B cell (primary cell): ENCODE data around the gene FAM20C. TPM values are rescaled to one million over a fixed set of nuclear protein-coding genes. Genes with fewer than 3 reads are reported as not detected.

ENCODE experiments used
- ATAC-seq: fragments of 200-7000 bp; cut with Tn5 transposase; one replicate; pipeline ENCODE4 v1.10.0; 2021; ENCODE audit warnings: low read depth, mild to moderate bottlenecking, moderate number of reproducible peaks, moderate library complexity
- CTCF ChIA-PET: fragments of 350-600 bp; sonication (Branson Sonifier 250); formaldehyde crosslinking; loops from one replicate; lab custom pipeline; 2021; ENCODE audit warnings: antibody characterized with exemption, inconsistent platforms; lab: Charles Lee
- POLR2A ChIA-PET: fragments of 350-600 bp; sonication (Branson Sonifier 250); formaldehyde crosslinking; loops from one replicate; lab custom pipeline; 2021; ENCODE audit warnings: antibody characterized with exemption; lab: Charles Lee
- DNase-seq: peaks from one replicate; pipeline ENCODE4 v3.0.0; 2013
- H2AFZ ChIP-seq: 2 replicates; pipeline ENCODE4 v1.6.1; 2012; ENCODE audit warnings: mild to moderate bottlenecking, low read depth, low read length; ENCODE audit not compliant: insufficient read depth, poor library complexity, severe bottlenecking
- H3K27ac ChIP-seq, 2 donors: 1 replicate in 1 of 2; 2 replicates in 1 of 2; pipeline ENCODE4 v1.5.1; 2012 to 2013; ENCODE audit warnings: low read length in 2 of 2, mild to moderate bottlenecking in 2 of 2, moderate library complexity in 1 of 2
- H3K27me3 ChIP-seq, 4 experiments: fragments of 200-600 bp in 1 of 4; sonication (generic) in 1 of 4; replicated peaks in 1 of 4; 1 replicate in 2 of 4; 2 replicates in 2 of 4; pipeline versions ENCODE4 v1.6.1 to v1.7.0; 2013 to 2016; ENCODE audit warnings: low read length in 3 of 4, mild to moderate bottlenecking in 2 of 4, mixed read lengths in 1 of 4, moderate library complexity in 1 of 4; ENCODE audit not compliant: insufficient read depth in 4 of 4, control insufficient read depth in 3 of 4; ENCODE audit errors: control extremely low read depth in 1 of 4
- H3K36me3 ChIP-seq, 2 experiments: replicated peaks in 1 of 2; 1 replicate in 1 of 2; 2 replicates in 1 of 2; pipeline versions ENCODE4 v1.6.1 to v1.7.1; 2013; ENCODE audit warnings: low read length in 1 of 2; ENCODE audit not compliant: insufficient read depth in 2 of 2, control insufficient read depth in 1 of 2; ENCODE audit errors: control extremely low read depth in 1 of 2, extremely low read depth in 1 of 2
- H3K4me1 ChIP-seq, 2 donors: fragments of 200-600 bp in 1 of 2; sonication (generic) in 1 of 2; 1 replicate in 1 of 2; 2 replicates in 1 of 2; pipeline versions ENCODE4 v1.5.1 to v1.6.1; 2013 to 2017; ENCODE audit warnings: low read length in 2 of 2; ENCODE audit not compliant: control insufficient read depth in 2 of 2, insufficient read depth in 2 of 2
- H3K4me2 ChIP-seq: replicated peaks from 2 replicates; pipeline ENCODE3; 2012; ENCODE audit warnings: mild to moderate bottlenecking, low read depth, low read length; ENCODE audit not compliant: poor library complexity, severe bottlenecking
- H3K4me3 ChIP-seq, 5 experiments: fragments of 200-600 bp in 1 of 5; sonication (generic) in 1 of 5; 1 replicate in 3 of 5; 2 replicates in 2 of 5; pipeline versions ENCODE4 v1.5.1 to v1.7.0; 2011 to 2016; ENCODE audit warnings: low read length in 4 of 5, mild to moderate bottlenecking in 4 of 5, low read depth in 2 of 5, control low read depth in 1 of 5, moderate library complexity in 1 of 5; ENCODE audit not compliant: insufficient read depth in 1 of 5; ENCODE audit errors: control extremely low read depth in 1 of 5, extremely low read depth in 1 of 5
- H3K79me2 ChIP-seq: fragments of 200-600 bp; sonication (generic); one replicate; pipeline ENCODE4 v1.6.0; 2016; ENCODE audit warnings: low read length; ENCODE audit not compliant: control insufficient read depth, insufficient read depth
- H3K9ac ChIP-seq: fragments of 200-600 bp; sonication (generic); 2 replicates; pipeline ENCODE4 v1.6.1; 2017; ENCODE audit warnings: mild to moderate bottlenecking, low read length, moderate library complexity
- H3K9me3 ChIP-seq, 3 donors: one replicate each; pipeline versions ENCODE4 v1.6.1 to v1.7.1; 2013; ENCODE audit warnings: low read length in 2 of 3; ENCODE audit not compliant: control insufficient read depth in 2 of 3, insufficient read depth in 1 of 3; ENCODE audit errors: control extremely low read depth in 1 of 3
- H4K20me1 ChIP-seq: 2 replicates; pipeline ENCODE4 v1.6.0; 2012; ENCODE audit warnings: mild to moderate bottlenecking, low read length; ENCODE audit not compliant: insufficient read depth, control insufficient read depth, poor library complexity, severe bottlenecking
- H3K27ac Mint-ChIP-seq: one replicate; pipeline ENCODE4 v1.8.0; 2021; ENCODE audit warnings: mixed read lengths
- H3K27me3 Mint-ChIP-seq: one replicate; pipeline ENCODE4 v1.8.0; 2021; ENCODE audit warnings: mixed read lengths
- H3K4me1 Mint-ChIP-seq: one replicate; pipeline ENCODE4 v1.8.0; 2021; ENCODE audit warnings: mixed read lengths
- H3K4me3 Mint-ChIP-seq: one replicate; pipeline ENCODE4 v1.8.0; 2021; ENCODE audit warnings: mixed read lengths
- H3K9me3 Mint-ChIP-seq: one replicate; pipeline ENCODE4 v1.8.0; 2022; ENCODE audit warnings: mixed read lengths; ENCODE audit not compliant: insufficient read depth
- CTCF ChIP-seq: fragments of 200-600 bp; IDR thresholded peaks from one replicate; pipeline ENCODE4 v1.8.0; 2022; ENCODE audit warnings: antibody characterized with exemption, mild to moderate bottlenecking
- EZH2 ChIP-seq: IDR thresholded peaks from 2 replicates; pipeline ENCODE4 v1.6.1; 2012; ENCODE audit warnings: borderline replicate concordance, low read depth, mild to moderate bottlenecking, moderate library complexity, low read length; ENCODE audit not compliant: insufficient read depth, poor library complexity, severe bottlenecking
- WGBS: methylation state at CpG from one replicate; pipeline ENCODE4 v1.1.5; 2013; ENCODE audit warnings: missing lambda C conversion rate; ENCODE audit not compliant: insufficient coverage; 5-methylcytosine and 5-hydroxymethylcytosine counted together
- intact Hi-C: fragments of 100-400 bp; cut with micrococcal nuclease; formaldehyde crosslinking; loops from one replicate; pipeline ENCODE4 v1.10.0; 2022
- polyA plus RNA-seq: library from polyadenylated mRNA; depleted of rRNA; stranded (reverse); fragments of >200 nt; gene quantifications from 2 replicates; pipeline ENCODE4 v1.2.3, GENCODE V29; 2012
- total RNA-seq, 2 donors: library from RNA; stranded (reverse); fragments of 120-200 nt in 1 of 2; gene quantifications; 1 replicate in 1 of 2; 2 replicates in 1 of 2; pipeline versions ENCODE4 v1.2.3 to v1.2.4, GENCODE V29; 2013 to 2022

The FAM20C gene
- total and polyA plus RNA-seq, 2 donors (not counting 1 experiment from before 2014, with no cell fraction given) = 0.54 to 0.81 TPM

- H3K27me3 Mint-ChIP-seq = no peaks in the 10 kb centered on the region
- TF ChIP-seq CTCF = no peak
- TF ChIP-seq EZH2 = no peak
- H3K36me3 ChIP-seq = no peaks in the 10 kb centered on the region
- no peaks in the 10 kb centered on the region for H4K20me1 ChIP-seq
- no peak overlapping the region for H3K4me3 ChIP-seq
- DNase-seq = no peak
- POLR2A ChIA-PET = no interaction called here
- WGBS = 94% methylated on average over 44 of the region's 44 CpGs
- CTCF ChIA-PET = no interaction called here
- H3K9me3 ChIP-seq = peaks cover 0 to 13% (median 0%) of the 10 kb centered on the region in 3 donors
- no peaks in the 10 kb centered on the region for H3K4me1 Mint-ChIP-seq
- H3K4me3 Mint-ChIP-seq = no peak overlapping the region
- no peak overlapping the region for H3K27ac ChIP-seq
- H3K27me3 ChIP-seq = no peaks in the 10 kb centered on the region
- H3K9ac ChIP-seq = no peak overlapping the region
- H3K4me2 ChIP-seq = no peak overlapping the region
- no peaks in the 10 kb centered on the region for H3K9me3 Mint-ChIP-seq
- no peaks in the 10 kb centered on the region for H3K79me2 ChIP-seq
- no peaks in the 10 kb centered on the region for H3K4me1 ChIP-seq
- H2AFZ ChIP-seq = no peak overlapping the region
- H3K27ac Mint-ChIP-seq = no peak overlapping the region
- intact Hi-C loops = no loop called here
- no peak for ATAC-seq
Measured at GRCh38 chr7:255721-256361, 63.5 kb downstream of the FAM20C start.

- DNase-seq (no peak), ATAC-seq (no peak)
- no peaks in the 10 kb centered on the region for H3K79me2 ChIP-seq
- no peak overlapping the region for H3K9ac ChIP-seq
- H3K9me3 Mint-ChIP-seq = no peaks in the 10 kb centered on the region
- H3K4me1 ChIP-seq = no peaks in the 10 kb centered on the region
- no peaks in the 10 kb centered on the region for H4K20me1 ChIP-seq
- H3K9me3 ChIP-seq = peaks cover 0 to 13% (median 0%) of the 10 kb centered on the region in 3 donors
- intact Hi-C loops = no loop called here
- no peak overlapping the region for H3K27ac Mint-ChIP-seq
- no peaks in the 10 kb centered on the region for H3K27me3 ChIP-seq
- no peak overlapping the region for H3K4me3 Mint-ChIP-seq
- TF ChIP-seq EZH2 = no peak
- TF ChIP-seq CTCF = no peak
- 98% methylated on average over 38 of the region's 38 CpGs for WGBS
- no peak overlapping the region for H3K4me3 ChIP-seq
- H3K36me3 ChIP-seq = no peaks in the 10 kb centered on the region
- CTCF ChIA-PET = no interaction called here
- H3K27me3 Mint-ChIP-seq = no peaks in the 10 kb centered on the region
- no peak overlapping the region for H3K27ac ChIP-seq
- H3K4me2 ChIP-seq = no peak overlapping the region
- H3K4me1 Mint-ChIP-seq = no peaks in the 10 kb centered on the region
- POLR2A ChIA-PET = no interaction called here
- H2AFZ ChIP-seq = no peak overlapping the region
Measured at GRCh38 chr7:256461-256940, 64.1 kb downstream of the FAM20C start.
